GM12892 (cell line): Measurements from ENCODE around the gene DOCK9.

ENCODE experiments used
- POLR2A ChIP-seq: IDR thresholded peaks from 2 replicates; pipeline ENCODE4 v1.6.1; 2011; ENCODE audit warnings: low read depth, low read length, control low read depth
- POLR2AphosphoS5 ChIP-seq: IDR thresholded peaks from 2 replicates; pipeline ENCODE4 v1.6.1; 2011; ENCODE audit warnings: low read depth, low read length, control low read depth
- TAF1 ChIP-seq: IDR thresholded peaks from 2 replicates; pipeline ENCODE4 v1.6.1; 2011; ENCODE audit warnings: low read depth, mild to moderate bottlenecking, control low read depth, low read length, borderline replicate concordance

GRCh38 chr13:98820300-98820699 is 157.6 kb downstream of the DOCK9 start:
- TF ChIP-seq POLR2AphosphoS5 = no peak
- TF ChIP-seq POLR2A = no peak
- no peak for TF ChIP-seq TAF1
